ENCODE measurements around the gene PLCD4.

GRCh38 chr2:218558986-218559385 lies 48.7 kb upstream of the PLCD4 start:
- TF ChIP-seq POLR2A (IDR thresholded peaks at IDR 0.05) (no peak), CTCF (IDR thresholded peaks at IDR 0.05) (no peak), EP300 (IDR thresholded peaks at IDR 0.05) (no peak)
